Activated CD4-positive, alpha-beta memory T cell treated with anti-CD3 and anti-CD28 coated beads for 36 hours (primary cell): Measurements from ENCODE around the gene POU3F1. TPM values are rescaled to one million over a fixed set of nuclear protein-coding genes. Genes with fewer than 3 reads are reported as not detected.

Experiments
- CTCF ChIA-PET: fragments of 350-600 bp; sonication (Branson Sonifier 250); formaldehyde crosslinking; loops from one replicate; lab custom pipeline; 2021; ENCODE audit warnings: antibody characterized with exemption, inconsistent platforms; lab: Charles Lee
- POLR2A ChIA-PET: fragments of 350-600 bp; sonication (Branson Sonifier 250); formaldehyde crosslinking; loops from one replicate; lab custom pipeline; 2021; ENCODE audit warnings: antibody characterized with exemption; lab: Charles Lee
- DNase-seq: peaks from one replicate; pipeline ENCODE4 v3.0.0-alpha.2; 2020
- H3K27ac Mint-ChIP-seq: one replicate; pipeline ENCODE4 v1.8.0; 2021; ENCODE audit warnings: mixed read lengths
- H3K27me3 Mint-ChIP-seq: one replicate; pipeline ENCODE4 v1.8.0; 2021; ENCODE audit warnings: mixed read lengths
- H3K36me3 Mint-ChIP-seq: one replicate; pipeline ENCODE4 v1.8.0; 2021; ENCODE audit warnings: mixed read lengths
- H3K4me1 Mint-ChIP-seq: one replicate; pipeline ENCODE4 v1.8.0; 2021; ENCODE audit warnings: low read depth, mixed read lengths
- H3K4me3 Mint-ChIP-seq: one replicate; pipeline ENCODE4 v1.8.0; 2021; ENCODE audit warnings: mild to moderate bottlenecking, mixed read lengths
- H3K9me3 Mint-ChIP-seq: one replicate; pipeline ENCODE4 v1.8.0; 2021; ENCODE audit warnings: mixed read lengths
- intact Hi-C: fragments of 100-400 bp; cut with micrococcal nuclease; formaldehyde crosslinking; loops from one replicate; pipeline ENCODE4 v1.15.1; 2023
- total RNA-seq, 2 experiments: library from RNA; stranded (reverse); gene quantifications; one replicate each; pipeline ENCODE4 v1.2.3, GENCODE V29; 2021

The POU3F1 gene
- total RNA-seq, 2 experiments from 2014 or later = 0.26 to 0.36 TPM

DNA sequence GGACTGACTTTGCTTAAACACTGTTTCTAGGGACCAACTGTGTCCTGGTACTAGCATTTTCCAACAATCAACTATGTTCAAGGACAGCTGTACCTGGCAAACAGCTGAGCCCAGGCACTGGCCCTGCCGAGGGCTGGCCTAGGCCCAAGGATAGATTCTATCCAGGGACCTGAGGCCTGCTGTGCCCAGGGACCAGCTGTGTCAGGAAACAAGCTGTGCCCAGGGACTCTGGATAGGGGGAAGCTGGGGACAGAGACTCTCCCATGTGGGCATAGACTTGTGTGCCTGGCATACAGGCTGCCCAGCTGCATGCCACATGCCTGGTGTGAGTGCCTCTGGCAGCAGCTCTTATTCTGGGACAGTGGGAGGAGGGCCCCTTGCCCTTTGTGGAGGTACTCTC lies 38.1 kb upstream of the POU3F1 start:
- DNase-seq = no peak
- intact Hi-C loops = no loop called here
- Mint-ChIP-seq H3K27ac (no peak overlapping the region), H3K4me1 (no peaks in the 10 kb centered on the region), H3K9me3 (no peaks in the 10 kb centered on the region), H3K36me3 (no peaks in the 10 kb centered on the region), H3K27me3 (peaks cover 4% of the 10 kb centered on the region), H3K4me3 (no peak overlapping the region)
- ChIA-PET POLR2A (no interaction called here), CTCF (interaction anchor here (1.0 kb wide), 1 partner anchor 11 kb away, joined by 3 read pairs; no protein-coding TSS in a partner anchor)

DNA sequence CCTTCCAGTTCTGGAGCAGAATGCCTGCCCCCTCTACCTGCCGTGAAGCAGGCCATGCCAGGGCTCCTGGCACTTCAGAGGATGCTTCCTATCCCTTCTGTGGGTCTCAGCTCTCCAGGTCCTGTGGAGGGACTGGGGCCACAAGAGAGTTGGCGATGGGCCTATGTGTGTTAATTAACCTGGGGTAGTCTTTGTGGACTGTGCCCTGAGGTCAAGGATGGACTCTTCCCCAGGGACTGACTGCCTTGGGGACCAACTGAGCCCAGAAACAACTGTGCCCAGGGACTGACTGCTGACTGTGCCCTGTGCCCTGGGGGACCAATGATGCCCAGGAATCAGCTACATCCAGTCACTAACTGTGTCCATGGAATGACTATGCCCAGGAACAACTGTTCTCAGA lies 37.5 kb upstream of the POU3F1 start:
- no peak for DNase-seq
- Mint-ChIP-seq H3K9me3 (no peaks in the 10 kb centered on the region), H3K27me3 (peaks cover 2% of the 10 kb centered on the region), H3K4me1 (no peaks in the 10 kb centered on the region), H3K36me3 (no peaks in the 10 kb centered on the region), H3K4me3 (no peak overlapping the region), H3K27ac (no peak overlapping the region)
- intact Hi-C loops = no loop called here
- ChIA-PET POLR2A (no interaction called here), CTCF (interaction anchor here (1.0 kb wide), 1 partner anchor 11 kb away, joined by 3 read pairs; no protein-coding TSS in a partner anchor)

DNA sequence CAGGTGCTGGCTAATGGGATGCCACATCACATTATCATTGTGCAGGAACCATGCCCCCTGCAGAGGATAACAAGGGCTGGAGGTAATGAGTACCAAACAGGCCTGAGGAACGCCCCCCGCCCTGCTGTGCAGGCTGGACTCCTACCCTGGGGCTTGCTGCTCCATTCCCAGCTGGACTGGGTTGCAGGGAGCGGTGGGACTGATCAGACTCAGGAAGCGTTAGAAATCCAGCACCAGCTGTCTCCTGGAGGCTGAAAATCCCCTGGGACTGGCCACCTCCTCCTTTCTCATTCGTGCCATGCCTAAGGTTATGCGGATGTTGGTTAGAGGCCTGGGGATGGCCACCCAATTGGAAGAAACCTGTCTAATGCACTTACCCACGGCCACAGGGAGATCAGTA lies 36.9 kb upstream of the POU3F1 start:
- no peak for DNase-seq
- Mint-ChIP-seq H3K9me3 (no peaks in the 10 kb centered on the region), H3K27ac (no peak overlapping the region), H3K27me3 (peaks cover 2% of the 10 kb centered on the region), H3K4me1 (no peaks in the 10 kb centered on the region), H3K4me3 (no peak overlapping the region), H3K36me3 (no peaks in the 10 kb centered on the region)
- intact Hi-C loops = no loop called here
- CTCF ChIA-PET = interaction anchor here (1.8 kb wide), 1 partner anchor 12 kb away, joined by 4 read pairs; no protein-coding TSS in a partner anchor
- POLR2A ChIA-PET = no interaction called here

DNA sequence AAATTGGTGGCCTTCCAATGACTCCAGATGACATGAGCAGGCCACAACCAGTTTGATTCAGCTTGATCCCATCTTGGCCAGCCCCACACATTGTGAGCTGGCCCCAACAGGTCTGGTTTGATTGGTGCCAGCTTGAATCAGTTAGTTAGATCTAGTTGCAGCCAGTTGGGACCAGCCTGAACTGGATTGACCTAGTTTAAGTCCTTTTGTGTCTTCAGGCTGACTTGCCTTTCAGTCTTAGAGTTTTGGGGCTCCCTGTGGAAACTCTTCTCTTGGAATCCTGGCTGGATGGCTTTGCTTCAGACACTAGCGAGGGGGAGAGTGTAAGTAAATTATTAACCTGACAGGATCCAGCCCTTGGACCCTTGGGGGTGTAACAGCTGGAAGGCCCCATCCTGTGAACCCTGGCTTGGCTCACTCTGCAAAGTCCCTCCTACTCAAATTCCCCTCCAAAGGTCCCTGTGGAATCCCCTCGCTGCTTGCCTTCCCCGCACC lies 36.2 kb upstream of the POU3F1 start:
- H3K27me3 Mint-ChIP-seq = peaks cover 2% of the 10 kb centered on the region
- no peaks in the 10 kb centered on the region for H3K36me3 Mint-ChIP-seq
- no peaks in the 10 kb centered on the region for H3K4me1 Mint-ChIP-seq
- POLR2A ChIA-PET = no interaction called here
- intact Hi-C loops = no loop called here
- CTCF ChIA-PET = interaction anchor here (1.8 kb wide), 1 partner anchor 11 kb away, joined by 4 read pairs; no protein-coding TSS in a partner anchor
- H3K9me3 Mint-ChIP-seq = no peaks in the 10 kb centered on the region
- DNase-seq = no peak
- H3K4me3 Mint-ChIP-seq = no peak overlapping the region
- H3K27ac Mint-ChIP-seq = no peak overlapping the region

DNA sequence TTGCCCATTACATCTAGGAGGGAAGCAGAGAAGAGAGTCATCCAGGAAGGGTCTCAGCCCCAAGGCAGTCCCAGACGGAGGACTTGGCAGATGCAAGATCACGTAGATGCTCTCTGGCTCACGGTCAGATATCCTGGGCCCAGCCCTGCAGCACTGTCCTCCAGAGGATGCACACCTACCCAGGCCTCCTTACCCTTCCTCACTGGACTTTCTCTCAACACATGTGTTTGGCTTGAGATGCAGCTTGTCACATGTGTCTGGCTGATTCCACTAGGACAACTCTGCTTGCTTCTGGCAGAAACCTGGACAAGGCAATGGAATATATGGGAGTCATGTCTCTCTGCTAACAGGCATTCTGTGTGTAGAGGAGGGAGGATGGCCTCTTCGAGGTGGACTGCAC lies 32.4 kb upstream of the POU3F1 start:
- ChIA-PET POLR2A (no interaction called here), CTCF (no interaction called here)
- H3K27ac Mint-ChIP-seq = no peak overlapping the region
- no peaks in the 10 kb centered on the region for H3K36me3 Mint-ChIP-seq
- no peak overlapping the region for H3K4me3 Mint-ChIP-seq
- no peaks in the 10 kb centered on the region for H3K4me1 Mint-ChIP-seq
- H3K27me3 Mint-ChIP-seq = peaks cover 9% of the 10 kb centered on the region
- no peaks in the 10 kb centered on the region for H3K9me3 Mint-ChIP-seq
- intact Hi-C loops = no loop called here
- DNase-seq = no peak

DNA sequence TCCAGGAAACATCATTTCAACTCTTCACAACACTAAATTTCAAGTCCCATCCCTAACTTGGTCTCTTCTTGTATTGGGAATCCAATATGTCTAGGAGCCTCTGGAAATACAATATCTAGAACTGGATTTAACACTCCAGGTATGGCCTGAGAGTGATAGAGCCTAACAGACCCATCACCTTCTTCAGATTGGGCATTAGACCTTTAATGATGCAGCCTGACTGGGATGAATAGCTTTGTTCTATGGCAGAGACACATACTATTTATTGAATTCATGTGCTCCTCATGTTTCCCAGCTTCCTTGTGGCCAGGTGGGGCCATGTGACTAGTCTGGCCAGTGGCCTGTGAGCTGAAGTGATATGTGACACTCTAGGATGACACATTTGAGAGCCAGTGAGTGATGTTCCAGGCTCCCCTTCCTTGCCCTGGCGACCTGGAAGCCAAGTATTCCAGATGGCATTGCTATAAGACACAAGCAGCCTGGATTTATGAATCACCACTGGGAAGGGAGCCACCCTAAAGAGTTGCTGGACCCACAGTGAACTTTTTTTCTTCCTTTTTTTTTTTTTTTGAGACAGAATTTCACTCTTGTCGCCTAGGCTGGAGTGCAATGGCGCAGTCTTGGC lies 31.0 kb upstream of the POU3F1 start:
- Mint-ChIP-seq H3K4me3 (no peak overlapping the region), H3K4me1 (no peaks in the 10 kb centered on the region), H3K36me3 (no peaks in the 10 kb centered on the region), H3K27ac (no peak overlapping the region), H3K9me3 (no peaks in the 10 kb centered on the region), H3K27me3 (peaks cover 13% of the 10 kb centered on the region)
- intact Hi-C loops = no loop called here
- ChIA-PET POLR2A (no interaction called here), CTCF (interaction anchor here (0.6 kb wide), 1 partner anchor 54 kb away, joined by 3 read pairs; no protein-coding TSS in a partner anchor)
- no peak for DNase-seq

DNA sequence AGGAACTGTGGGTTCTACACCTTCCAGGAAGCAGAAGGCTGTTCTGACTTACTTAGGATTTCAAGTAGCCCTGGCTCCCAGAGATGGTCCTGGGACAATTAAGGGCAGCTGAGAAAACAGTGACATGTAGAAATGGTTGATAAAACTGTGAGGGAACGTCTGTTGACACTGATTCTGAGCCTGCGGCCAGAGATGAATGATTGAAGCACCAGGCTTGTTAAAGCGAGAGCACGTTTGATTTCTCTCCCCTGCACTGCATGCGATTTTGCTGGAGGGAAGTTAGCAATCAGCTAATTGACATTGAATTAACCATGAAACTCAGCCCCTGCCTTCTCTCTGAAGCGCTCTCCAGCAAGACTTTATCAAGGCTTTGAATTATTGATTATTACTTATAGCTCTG lies 29.9 kb upstream of the POU3F1 start:
- H3K9me3 Mint-ChIP-seq = no peaks in the 10 kb centered on the region
- no peak for DNase-seq
- H3K27ac Mint-ChIP-seq = no peak overlapping the region
- no peaks in the 10 kb centered on the region for H3K36me3 Mint-ChIP-seq
- CTCF ChIA-PET = no interaction called here
- no peak overlapping the region for H3K4me3 Mint-ChIP-seq
- intact Hi-C loops = no loop called here
- no peaks in the 10 kb centered on the region for H3K4me1 Mint-ChIP-seq
- peaks cover 16% of the 10 kb centered on the region for H3K27me3 Mint-ChIP-seq
- POLR2A ChIA-PET = no interaction called here

DNA sequence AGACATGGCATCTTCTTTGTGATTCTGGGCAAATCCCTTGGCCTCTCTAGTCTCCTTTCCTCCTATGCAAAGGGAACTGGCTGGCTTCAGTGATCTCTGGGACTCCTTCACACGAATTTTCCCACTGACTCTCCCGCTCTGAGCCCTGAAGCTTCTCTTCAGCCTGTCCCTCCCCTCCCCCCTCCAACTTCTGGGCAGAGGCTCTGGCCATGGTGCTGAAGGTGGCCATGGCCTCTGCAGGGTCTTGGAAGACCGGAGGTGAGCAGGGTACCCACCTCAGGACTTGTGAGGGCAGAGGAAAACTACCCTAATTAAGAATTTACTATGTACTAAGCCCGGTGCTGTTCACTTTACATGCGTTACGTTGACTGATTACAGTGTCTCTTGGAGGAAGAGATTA lies 29.4 kb upstream of the POU3F1 start:
- H3K9me3 Mint-ChIP-seq = no peaks in the 10 kb centered on the region
- peaks cover 16% of the 10 kb centered on the region for H3K27me3 Mint-ChIP-seq
- ChIA-PET POLR2A (no interaction called here), CTCF (no interaction called here)
- H3K4me1 Mint-ChIP-seq = no peaks in the 10 kb centered on the region
- H3K27ac Mint-ChIP-seq = no peak overlapping the region
- intact Hi-C loops = no loop called here
- no peak for DNase-seq
- H3K36me3 Mint-ChIP-seq = no peaks in the 10 kb centered on the region
- no peak overlapping the region for H3K4me3 Mint-ChIP-seq

DNA sequence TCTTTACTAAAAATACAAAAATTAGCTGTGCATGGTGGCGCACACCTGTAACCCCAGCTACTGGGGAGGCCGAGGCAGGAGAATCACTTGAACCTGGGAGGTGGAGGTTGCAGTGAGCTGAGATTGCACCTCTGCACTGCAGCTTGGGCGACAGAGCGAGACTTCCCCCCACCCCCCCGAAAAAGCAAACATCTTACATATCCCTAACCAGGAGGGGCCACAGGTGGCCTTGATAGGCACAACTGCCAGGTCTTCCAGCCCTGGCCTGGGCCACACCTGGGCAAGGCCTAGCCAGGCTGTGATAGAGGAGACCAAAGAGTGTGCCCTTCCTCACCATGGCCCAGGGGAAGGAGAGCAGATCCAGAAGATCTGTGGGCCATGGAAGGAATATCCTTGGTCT lies 28.6 kb upstream of the POU3F1 start:
- no peaks in the 10 kb centered on the region for H3K36me3 Mint-ChIP-seq
- H3K27me3 Mint-ChIP-seq = peaks cover 18% of the 10 kb centered on the region
- no peak overlapping the region for H3K4me3 Mint-ChIP-seq
- H3K9me3 Mint-ChIP-seq = no peaks in the 10 kb centered on the region
- no peak overlapping the region for H3K27ac Mint-ChIP-seq
- ChIA-PET CTCF (no interaction called here), POLR2A (no interaction called here)
- intact Hi-C loops = no loop called here
- no peak for DNase-seq
- H3K4me1 Mint-ChIP-seq = no peaks in the 10 kb centered on the region

DNA sequence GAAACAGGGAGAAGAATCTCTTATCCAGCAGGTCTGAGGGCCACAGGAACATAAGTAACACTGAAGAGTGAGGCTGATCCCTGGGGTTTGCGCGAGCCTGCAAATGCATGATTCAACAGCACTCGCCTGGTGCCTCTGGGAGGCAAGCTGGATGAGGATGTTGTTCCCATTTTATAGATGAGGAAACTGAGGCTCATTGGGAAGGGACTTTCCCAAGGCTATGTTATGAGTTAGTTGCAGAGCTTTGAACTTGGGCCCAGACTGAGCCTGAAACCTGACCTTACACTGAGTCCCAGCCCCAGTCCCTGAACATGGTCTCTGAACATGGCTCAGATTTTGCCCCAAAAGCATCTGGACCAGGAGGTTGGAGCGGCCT lies 27.7 kb upstream of the POU3F1 start:
- intact Hi-C loops = no loop called here
- no peaks in the 10 kb centered on the region for H3K9me3 Mint-ChIP-seq
- no peaks in the 10 kb centered on the region for H3K4me1 Mint-ChIP-seq
- no peak for DNase-seq
- ChIA-PET CTCF (interaction anchor here (1.5 kb wide), 1 partner anchor 10 kb away, joined by 3 read pairs; no protein-coding TSS in a partner anchor), POLR2A (no interaction called here)
- H3K36me3 Mint-ChIP-seq = no peaks in the 10 kb centered on the region
- no peak overlapping the region for H3K4me3 Mint-ChIP-seq
- H3K27ac Mint-ChIP-seq = no peak overlapping the region
- H3K27me3 Mint-ChIP-seq = peaks cover 20% of the 10 kb centered on the region

DNA sequence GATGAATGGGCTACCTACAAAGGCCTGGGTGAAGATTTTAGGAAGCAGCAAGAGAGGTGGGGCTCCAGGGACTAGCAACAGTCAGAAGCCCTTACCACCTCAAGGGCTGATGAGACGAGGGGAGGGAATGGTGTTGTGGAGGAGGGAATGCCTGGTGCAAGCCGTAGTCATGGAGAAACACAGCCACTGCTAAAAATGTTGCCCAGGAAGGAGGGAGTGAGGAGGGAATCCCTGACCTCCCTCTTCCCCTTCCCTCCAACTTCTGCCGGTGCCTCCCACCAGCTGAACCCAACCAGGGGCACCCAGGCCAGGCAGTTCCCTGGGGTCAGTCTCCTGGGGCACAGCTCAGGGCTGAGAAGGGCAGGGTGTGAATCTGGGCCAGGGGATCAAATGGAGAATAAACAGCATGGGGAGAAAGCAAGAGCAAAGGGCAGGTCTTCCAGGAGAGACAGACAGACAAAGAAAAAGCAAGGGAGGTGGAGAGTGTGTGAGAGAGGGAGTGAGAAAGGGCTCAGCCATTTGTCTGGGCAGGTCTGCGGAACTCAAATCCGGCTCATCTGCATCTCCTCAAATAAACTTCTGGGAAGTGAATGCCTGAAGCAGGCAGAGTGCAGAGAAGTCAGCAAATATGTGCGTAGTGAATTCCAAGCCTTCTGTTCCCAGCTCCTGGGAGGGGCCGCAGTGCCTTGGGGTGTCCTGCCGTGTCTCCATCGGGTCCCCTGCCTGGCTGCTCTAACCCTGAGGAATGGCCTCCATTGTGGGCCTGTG lies 27.1 kb upstream of the POU3F1 start:
- H3K36me3 Mint-ChIP-seq = no peaks in the 10 kb centered on the region
- H3K4me3 Mint-ChIP-seq = no peak overlapping the region
- DNase-seq = no peak
- POLR2A ChIA-PET = no interaction called here
- H3K9me3 Mint-ChIP-seq = no peaks in the 10 kb centered on the region
- H3K4me1 Mint-ChIP-seq = no peaks in the 10 kb centered on the region
- intact Hi-C loops = no loop called here
- no peak overlapping the region for H3K27ac Mint-ChIP-seq
- CTCF ChIA-PET = interaction anchor here (0.5 to 1.5 kb wide), 2 partner anchors 11 to 777 kb away, joined by 3 read pairs; no protein-coding TSS in a partner anchor
- peaks cover 20% of the 10 kb centered on the region for H3K27me3 Mint-ChIP-seq

DNA sequence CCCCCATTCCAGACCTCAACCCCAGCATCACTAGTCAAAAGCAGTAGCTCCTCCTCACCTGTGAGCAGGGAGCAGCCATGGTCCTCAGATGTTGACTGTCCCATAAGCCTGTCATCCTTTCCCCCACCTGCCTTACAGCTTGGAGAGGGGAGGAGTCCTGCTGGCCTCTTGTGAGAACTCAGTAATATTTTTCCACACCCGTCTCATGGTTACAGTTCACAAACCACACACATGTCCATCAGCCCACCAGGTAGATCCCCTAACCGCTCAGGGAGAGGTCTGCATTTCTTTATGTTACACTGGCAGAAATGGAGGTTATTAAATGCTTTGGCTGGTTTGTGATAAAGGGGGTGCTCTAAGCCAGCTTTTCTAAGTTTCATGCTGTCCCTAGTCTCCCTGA lies 26.3 kb upstream of the POU3F1 start:
- DNase-seq = no peak
- ChIA-PET POLR2A (no interaction called here), CTCF (interaction anchor here (1.4 to 6.0 kb wide), 7 partner anchors 12 to 83 kb away, joined by 3 to 101 read pairs (median 12); partner anchors contain the start of genes POU3F1 and SF3A3)
- Mint-ChIP-seq H3K27me3 (peaks cover 25% of the 10 kb centered on the region), H3K27ac (no peak overlapping the region), H3K4me1 (no peaks in the 10 kb centered on the region), H3K36me3 (no peaks in the 10 kb centered on the region), H3K4me3 (no peak overlapping the region), H3K9me3 (no peaks in the 10 kb centered on the region)
- intact Hi-C loops = loop anchor here (1.0 kb wide), 1 partner anchor 45 kb away; no protein-coding TSS in a partner anchor
